H1 (cell line): Measurements from ENCODE around the gene C16orf95. TPM values are rescaled to one million over a fixed set of nuclear protein-coding genes. Genes with fewer than 3 reads are reported as not detected.

ENCODE experiments used
- CTCF ChIA-PET: fragments of 300-600 bp; sonication (Branson Sonifier 250); formaldehyde crosslinking; loops from one replicate; lab custom pipeline; 2021; ENCODE audit not compliant: partially characterized antibody; lab: Charles Lee
- POLR2A ChIA-PET: fragments of 300-600 bp; sonication (Branson Sonifier 250); formaldehyde crosslinking; loops from one replicate; lab custom pipeline; 2021; ENCODE audit warnings: inconsistent platforms; ENCODE audit not compliant: partially characterized antibody; lab: Charles Lee
- DNase-seq, 2 experiments: peaks; one replicate each; pipeline versions ENCODE4 v3.0.0 to v3.0.0-alpha.2; 2010 to 2022; ENCODE audit warnings: low spot score in 2 of 2, low read depth in 1 of 2, mixed read lengths in 1 of 2
- FAIRE-seq: peaks from 2 replicates; lab custom pipeline; 2011; peaks lifted over from hg19 to GRCh38; lab: Jason Lieb, UNC
- H2AFZ ChIP-seq: 2 replicates; pipeline ENCODE4 v1.8.1; 2012; ENCODE audit warnings: low read length, inconsistent platforms
- H2AK5ac ChIP-seq: 2 replicates; pipeline ENCODE4 v1.6.1; 2013; ENCODE audit warnings: low read depth, low read length
- H2BK120ac ChIP-seq: replicated peaks from 2 replicates; pipeline ENCODE3; 2013; ENCODE audit warnings: low read depth, low read length, inconsistent platforms
- H2BK12ac ChIP-seq: 2 replicates; pipeline ENCODE4 v1.6.1; 2013; ENCODE audit warnings: low read depth, low read length
- H2BK15ac ChIP-seq: 2 replicates; pipeline ENCODE4 v1.6.1; 2013; ENCODE audit warnings: low read length
- H2BK20ac ChIP-seq: 2 replicates; pipeline ENCODE4 v1.6.1; 2013; ENCODE audit warnings: low read length
- H2BK5ac ChIP-seq: 2 replicates; pipeline ENCODE4 v1.6.1; 2013; ENCODE audit warnings: low read depth, low read length
- H3K14ac ChIP-seq: 2 replicates; pipeline ENCODE4 v1.6.1; 2013; ENCODE audit warnings: inconsistent platforms; ENCODE audit not compliant: insufficient read length
- H3K18ac ChIP-seq: 2 replicates; pipeline ENCODE4 v1.6.1; 2013; ENCODE audit warnings: low read length; ENCODE audit errors: extremely low read depth
- H3K23ac ChIP-seq: 2 replicates; pipeline ENCODE4 v1.6.1; 2013; ENCODE audit warnings: inconsistent platforms; ENCODE audit not compliant: insufficient read length
- H3K23me2 ChIP-seq: 2 replicates; pipeline ENCODE4 v1.6.1; 2013; ENCODE audit warnings: low read depth, low read length
- H3K27ac ChIP-seq: 2 replicates; pipeline ENCODE4 v1.6.1; 2011; ENCODE audit warnings: low read depth, low read length, inconsistent platforms
- H3K27me3 ChIP-seq, 4 experiments: replicated peaks in 1 of 4; 1 replicate in 1 of 4; 2 replicates in 3 of 4; pipeline versions ENCODE4 v1.6.1 to v1.8.1; 2011 to 2013; ENCODE audit warnings: low read length in 3 of 4, mild to moderate bottlenecking in 3 of 4, inconsistent platforms in 2 of 4, mixed read lengths in 2 of 4, moderate library complexity in 1 of 4; ENCODE audit not compliant: control insufficient read depth in 3 of 4, insufficient read depth in 3 of 4; ENCODE audit errors: extremely low read depth in 1 of 4
- H3K36me3 ChIP-seq, 4 experiments: 2 replicates each; pipeline versions ENCODE4 v1.6.1 to v1.8.1; 2011 to 2013; ENCODE audit warnings: mild to moderate bottlenecking in 4 of 4, low read length in 3 of 4, moderate library complexity in 2 of 4, control low read depth in 1 of 4, inconsistent platforms in 1 of 4; ENCODE audit not compliant: insufficient read depth in 4 of 4, control insufficient read depth in 2 of 4
- H3K4ac ChIP-seq: replicated peaks from 2 replicates; pipeline ENCODE3; 2013; ENCODE audit warnings: low read length, low read depth, mixed read lengths, inconsistent platforms; ENCODE audit not compliant: insufficient read length
- H3K4me1 ChIP-seq, 4 experiments: replicated peaks in 1 of 4; 1 replicate in 1 of 4; 2 replicates in 3 of 4; pipeline versions ENCODE4 v1.6.1 to v1.8.1; 2011 to 2013; ENCODE audit warnings: low read length in 3 of 4, inconsistent platforms in 2 of 4, mixed read lengths in 1 of 4; ENCODE audit not compliant: insufficient read depth in 4 of 4, control insufficient read depth in 3 of 4
- H3K4me2 ChIP-seq, 2 experiments: 2 replicates each; pipeline versions ENCODE4 v1.6.1 to v1.8.1; 2011 to 2013; ENCODE audit warnings: low read depth in 2 of 2, low read length in 2 of 2, control low read depth in 1 of 2, inconsistent platforms in 1 of 2, mild to moderate bottlenecking in 1 of 2; ENCODE audit not compliant: insufficient read depth in 1 of 2
- H3K4me3 ChIP-seq, 4 experiments: fragments of 200-600, 300-600 bp in 1 of 4; sonication (generic), shearing (Covaris generic), sonication (Bioruptor Twin) in 1 of 4; 2 replicates each; pipeline versions ENCODE4 v1.5.1 to v1.8.1; 2011 to 2016; ENCODE audit warnings: low read length in 4 of 4, low read depth in 3 of 4, control low read depth in 2 of 4, inconsistent platforms in 2 of 4, mild to moderate bottlenecking in 2 of 4, mixed read lengths in 1 of 4, moderate library complexity in 1 of 4; ENCODE audit not compliant: insufficient read depth in 2 of 4; ENCODE audit errors: extremely low read depth in 1 of 4
- H3K56ac ChIP-seq: replicated peaks from 2 replicates; pipeline ENCODE3; 2013; ENCODE audit warnings: low read depth, mild to moderate bottlenecking, mixed read lengths, low read length, inconsistent platforms; ENCODE audit not compliant: insufficient read length
- H3K79me1 ChIP-seq: 2 replicates; pipeline ENCODE4 v1.6.1; 2013; ENCODE audit warnings: low read depth, low read length, control low read depth
- H3K79me2 ChIP-seq, 2 experiments: 2 replicates each; pipeline versions ENCODE4 v1.6.1 to v1.8.1; 2012 to 2013; ENCODE audit warnings: low read length in 2 of 2, mild to moderate bottlenecking in 2 of 2, inconsistent platforms in 1 of 2; ENCODE audit not compliant: insufficient read depth in 2 of 2, control insufficient read depth in 1 of 2
- H3K9ac ChIP-seq, 4 experiments: replicated peaks in 1 of 4; 1 replicate in 1 of 4; 2 replicates in 3 of 4; pipeline versions ENCODE4 v1.6.1 to v1.8.1; 2011 to 2013; ENCODE audit warnings: low read depth in 3 of 4, low read length in 3 of 4, control low read depth in 2 of 4, mild to moderate bottlenecking in 2 of 4, moderate library complexity in 2 of 4, inconsistent platforms in 1 of 4; ENCODE audit errors: extremely low read depth in 1 of 4
- H3K9me3 ChIP-seq, 2 experiments: 2 replicates each; pipeline versions ENCODE4 v1.6.1 to v1.8.1; 2012 to 2013; ENCODE audit warnings: mild to moderate bottlenecking in 2 of 2, moderate library complexity in 2 of 2, control low read depth in 1 of 2, inconsistent platforms in 1 of 2, low read depth in 1 of 2, low read length in 1 of 2, mixed read lengths in 1 of 2; ENCODE audit not compliant: insufficient read depth in 2 of 2
- H4K20me1 ChIP-seq, 2 experiments: replicated peaks in 1 of 2; 2 replicates each; pipeline versions ENCODE3 to v1.8.1; 2011 to 2013; ENCODE audit warnings: inconsistent platforms in 2 of 2, low read length in 2 of 2, mild to moderate bottlenecking in 1 of 2; ENCODE audit not compliant: insufficient read depth in 2 of 2, control insufficient read depth in 1 of 2
- H4K5ac ChIP-seq: 2 replicates; pipeline ENCODE4 v1.6.1; 2013; ENCODE audit warnings: low read length, low read depth, mixed read lengths, inconsistent platforms; ENCODE audit not compliant: insufficient read length
- H4K8ac ChIP-seq: 2 replicates; pipeline ENCODE4 v1.8.0; 2013; ENCODE audit warnings: mild to moderate bottlenecking, moderate library complexity, low read length, inconsistent platforms; ENCODE audit not compliant: insufficient read depth; ENCODE audit errors: extremely low read depth
- H4K91ac ChIP-seq: replicated peaks from 2 replicates; pipeline ENCODE3; 2013; ENCODE audit warnings: low read length, mixed read lengths, inconsistent platforms; ENCODE audit not compliant: insufficient read length
- WGBS, 2 experiments: shearing (Covaris generic) in 1 of 2; methylation state at CpG; one replicate each; pipeline versions ENCODE4 v1.1.6 to v1.1.7; 2013 to 2015; ENCODE audit warnings: low lambda C conversion rate in 2 of 2, mixed read lengths in 2 of 2, inconsistent platforms in 1 of 2, low coverage in 1 of 2, missing lambda C conversion rate in 1 of 2; ENCODE audit not compliant: insufficient replicate concordance in 2 of 2, insufficient coverage in 1 of 2, insufficient read length in 1 of 2; ENCODE audit errors: extremely low coverage in 1 of 2, missing lambda C conversion rate in 1 of 2; 5-methylcytosine and 5-hydroxymethylcytosine counted together
- polyA plus RNA-seq, 7 experiments: library from polyadenylated mRNA; depleted of rRNA in 3 of 7; stranded (reverse) in 5 of 7; unstranded in 2 of 7; fragments of >200 nt in 5 of 7; fragments of 200-250 nt in 2 of 7; gene quantifications; 1 replicate in 5 of 7; 2 replicates in 1 of 7; 4 replicates in 1 of 7; pipeline versions ENCODE4 v1.2.1 to v1.2.3, GENCODE V29; 2011 to 2013; ENCODE audit warnings: missing spikeins in 2 of 7, mixed read lengths in 2 of 7
- total RNA-seq: library from RNA; stranded (reverse); fragmentation: NEBNext Ultra II Directional; extraction: Animal tissue kit (Norgen Biotek cat#: 25700); gene quantifications from 2 replicates; pipeline ENCODE4 v1.2.1, GENCODE V29; 2021

The C16orf95 gene
- total and polyA plus RNA-seq, 2 of the 8 experiments (the other 6 are each of a cell fraction or from before 2014, with no cell fraction given), result 5.0 to 5.4 TPM

- ChIA-PET POLR2A (interaction anchor here (0.7 kb wide), 1 partner anchor 18 kb away, joined by 3 read pairs; the partner anchor contains the start of gene C16orf95), CTCF (interaction anchor here (0.6 to 1.9 kb wide), 11 partner anchors 10 to 921 kb away, joined by 3 to 6 read pairs (median 3); partner anchors contain the start of gene C16orf95)
- Histone ChIP-seq H4K5ac (no peak overlapping the region), H4K91ac (no peak overlapping the region), H3K79me2 (no peaks in the 10 kb centered on the region), H3K79me1 (no peaks in the 10 kb centered on the region), H2BK12ac (no peak overlapping the region), H2BK120ac (no peak overlapping the region), H3K4ac (no peak overlapping the region), H2BK5ac (no peak overlapping the region), H2BK20ac (no peak overlapping the region), H3K9ac (no peak overlapping the region), H3K23ac (no peak overlapping the region), H4K20me1 (peaks cover 0 to 2% of the 10 kb centered on the region in 2 experiments), H2BK15ac (no peak overlapping the region), H3K36me3 (no peaks in the 10 kb centered on the region), H3K4me2 (no peak overlapping the region), H3K27ac (no peak overlapping the region), H2AK5ac (no peak overlapping the region), H3K56ac (no peak overlapping the region), H2AFZ (no peak overlapping the region), H3K23me2 (peaks cover 4% of the 10 kb centered on the region; the same call in 1 of the 2 replicates), H3K4me1 (peaks cover 0 to 5% (median 2%) of the 10 kb centered on the region in 4 experiments; a peak in 3 of 7 replicates), H3K9me3 (no peaks in the 10 kb centered on the region), H3K27me3 (no peaks in the 10 kb centered on the region; a peak in 1 of 7 replicates), H3K14ac (no peak overlapping the region), H4K8ac (no peak overlapping the region), H3K4me3 (no peak overlapping the region), H3K18ac (no peak overlapping the region)
- no peak for FAIRE-seq
- no peak for DNase-seq
- 75% methylated on average over 12 of the region's 13 CpGs; no CpG with 5 or more reads in 1 of the 2 experiments for WGBS, 2 experiments
Observed at GRCh38 chr16:87298857-87299465, 18.2 kb downstream of the C16orf95 start.
